ENCODE measurements around the gene CAMK2G.

CAMK2G gene

DNA sequence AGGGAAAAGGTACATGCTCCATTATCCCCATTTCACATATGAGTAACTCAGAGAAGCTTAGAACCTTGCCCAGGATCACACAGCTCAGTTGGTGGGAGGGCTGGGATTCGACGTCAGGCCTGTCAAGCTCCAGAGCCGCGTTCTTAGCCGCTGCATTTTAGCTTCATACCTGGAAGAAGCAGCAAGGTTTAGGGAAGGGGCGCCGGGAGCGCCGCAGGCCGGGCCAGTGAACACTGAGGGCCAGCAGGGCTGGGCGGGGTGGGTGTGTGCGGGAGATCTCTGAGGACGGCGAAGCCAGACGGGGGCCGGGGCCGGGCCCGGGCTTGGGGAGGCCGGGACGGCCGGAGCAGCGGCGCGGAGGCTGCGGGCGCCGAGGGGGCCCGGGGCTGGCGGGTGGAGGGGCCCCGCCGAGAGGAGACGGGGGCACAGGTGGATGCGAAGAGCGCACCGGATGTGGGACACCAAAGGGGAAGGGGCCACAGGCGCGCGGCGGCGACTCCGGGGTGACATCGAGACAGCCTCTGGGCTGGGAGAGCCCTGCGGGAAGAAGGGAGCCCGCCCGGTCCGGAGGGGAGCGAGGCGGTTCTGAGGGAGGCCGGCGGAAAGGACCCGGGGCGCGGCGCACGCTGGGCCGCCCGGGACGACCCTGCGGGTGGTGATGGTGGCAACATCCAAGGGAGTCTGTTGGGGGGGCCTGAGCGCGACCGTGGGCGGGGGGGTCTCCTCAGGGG is 63.5 kb downstream of the CAMK2G start:
- peak overlapping the region; percentile 70 for H3K4me3 ChIP-seq (ENCODE audit: low read length)
- DNase-seq (ENCODE audit: low read depth), result no peak
- TF ChIP-seq, protein P1, sequence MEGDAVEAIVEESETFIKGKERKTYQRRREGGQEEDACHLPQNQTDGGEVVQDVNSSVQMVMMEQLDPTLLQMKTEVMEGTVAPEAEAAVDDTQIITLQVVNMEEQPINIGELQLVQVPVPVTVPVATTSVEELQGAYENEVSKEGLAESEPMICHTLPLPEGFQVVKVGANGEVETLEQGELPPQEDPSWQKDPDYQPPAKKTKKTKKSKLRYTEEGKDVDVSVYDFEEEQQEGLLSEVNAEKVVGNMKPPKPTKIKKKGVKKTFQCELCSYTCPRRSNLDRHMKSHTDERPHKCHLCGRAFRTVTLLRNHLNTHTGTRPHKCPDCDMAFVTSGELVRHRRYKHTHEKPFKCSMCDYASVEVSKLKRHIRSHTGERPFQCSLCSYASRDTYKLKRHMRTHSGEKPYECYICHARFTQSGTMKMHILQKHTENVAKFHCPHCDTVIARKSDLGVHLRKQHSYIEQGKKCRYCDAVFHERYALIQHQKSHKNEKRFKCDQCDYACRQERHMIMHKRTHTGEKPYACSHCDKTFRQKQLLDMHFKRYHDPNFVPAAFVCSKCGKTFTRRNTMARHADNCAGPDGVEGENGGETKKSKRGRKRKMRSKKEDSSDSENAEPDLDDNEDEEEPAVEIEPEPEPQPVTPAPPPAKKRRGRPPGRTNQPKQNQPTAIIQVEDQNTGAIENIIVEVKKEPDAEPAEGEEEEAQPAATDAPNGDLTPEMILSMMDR (conservative IDR thresholded peaks at IDR 0.05; ENCODE audit: low read depth, low read length), result no peak

DNA sequence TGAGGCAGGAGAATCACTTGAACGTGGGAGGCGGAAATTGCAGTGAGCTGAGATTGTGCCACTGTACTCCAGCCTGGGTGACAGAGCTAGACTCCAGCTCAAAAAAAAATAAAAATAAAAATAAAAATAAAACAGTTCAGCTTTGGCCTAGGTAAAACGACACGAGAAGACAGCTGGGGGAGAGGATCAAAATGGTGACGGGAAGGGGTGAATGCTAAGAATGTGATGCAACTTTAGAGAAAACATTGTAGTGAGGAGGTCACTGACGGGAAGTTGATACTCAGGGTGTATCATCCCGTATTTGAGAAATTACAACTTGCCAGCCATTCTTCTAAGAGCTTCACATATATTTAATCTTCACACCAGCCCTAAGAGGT is 64.0 kb downstream of the CAMK2G start:
- peak overlapping the region; percentile 70 for H3K4me3 ChIP-seq (ENCODE audit: low read length)
- TF ChIP-seq, protein P1 (conservative IDR thresholded peaks at IDR 0.05; ENCODE audit: low read depth, low read length), result no peak
- no peak for DNase-seq (ENCODE audit: low read depth)

DNA sequence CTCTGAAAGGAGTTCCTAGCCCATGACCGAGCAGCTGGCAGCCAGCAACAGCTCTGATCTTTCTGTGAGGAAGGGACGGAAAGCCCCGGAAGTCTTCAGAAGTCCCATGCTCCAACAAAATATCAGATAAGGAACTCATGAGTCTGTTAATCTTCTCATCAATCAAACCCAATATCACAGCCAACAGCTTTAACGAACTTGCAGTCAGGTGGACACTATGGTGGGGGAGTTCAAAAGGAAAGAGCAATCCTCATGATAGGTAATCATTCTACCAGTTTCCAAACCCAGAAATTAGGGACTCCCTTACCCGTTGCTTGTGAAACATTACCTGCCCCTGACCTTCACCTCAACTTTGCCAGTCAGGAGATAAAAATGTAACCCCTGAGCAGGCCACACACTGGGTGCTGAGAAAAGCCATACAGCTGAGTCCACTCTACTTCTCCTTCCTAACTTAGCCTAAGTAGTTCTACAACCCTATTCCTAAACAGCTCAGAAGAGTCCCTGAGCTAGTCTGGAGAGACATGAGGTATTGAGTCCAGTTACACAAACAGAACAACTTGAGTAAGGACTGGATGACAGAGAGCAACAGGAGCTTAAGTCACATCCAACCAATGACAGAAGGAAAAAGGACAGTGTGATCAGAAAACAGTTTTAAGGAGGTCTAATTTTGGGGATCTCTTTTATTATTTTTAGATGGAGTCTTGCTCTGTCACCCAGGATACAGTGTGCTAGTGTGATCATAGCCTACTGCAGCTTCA is 65.1 kb downstream of the CAMK2G start:
- no peak for DNase-seq (ENCODE audit: low read depth)
- TF ChIP-seq, protein P1 (conservative IDR thresholded peaks at IDR 0.05; ENCODE audit: low read depth, low read length), result no peak
- no peak overlapping the region for H3K4me3 ChIP-seq (ENCODE audit: low read length)

GRCh38 chr10:73808021-73808815 is 66.1 kb downstream of the CAMK2G start:
- no peak overlapping the region for H3K4me3 ChIP-seq (ENCODE audit: low read length)

GRCh38 chr10:73807471-73807870 is 66.9 kb downstream of the CAMK2G start:
- no peak overlapping the region for H3K4me3 ChIP-seq (ENCODE audit: low read length)
- DNase-seq (ENCODE audit: low read depth), result no peak
- TF ChIP-seq, protein P1 (conservative IDR thresholded peaks at IDR 0.05; ENCODE audit: low read depth, low read length), result no peak

More at GRCh38 chr10:73808021-73808815, 66.1 kb downstream of the CAMK2G start:
- no peak for DNase-seq (ENCODE audit: low read depth)
- TF ChIP-seq, protein P1 (conservative IDR thresholded peaks at IDR 0.05; ENCODE audit: low read depth, low read length), result no peak

DNA sequence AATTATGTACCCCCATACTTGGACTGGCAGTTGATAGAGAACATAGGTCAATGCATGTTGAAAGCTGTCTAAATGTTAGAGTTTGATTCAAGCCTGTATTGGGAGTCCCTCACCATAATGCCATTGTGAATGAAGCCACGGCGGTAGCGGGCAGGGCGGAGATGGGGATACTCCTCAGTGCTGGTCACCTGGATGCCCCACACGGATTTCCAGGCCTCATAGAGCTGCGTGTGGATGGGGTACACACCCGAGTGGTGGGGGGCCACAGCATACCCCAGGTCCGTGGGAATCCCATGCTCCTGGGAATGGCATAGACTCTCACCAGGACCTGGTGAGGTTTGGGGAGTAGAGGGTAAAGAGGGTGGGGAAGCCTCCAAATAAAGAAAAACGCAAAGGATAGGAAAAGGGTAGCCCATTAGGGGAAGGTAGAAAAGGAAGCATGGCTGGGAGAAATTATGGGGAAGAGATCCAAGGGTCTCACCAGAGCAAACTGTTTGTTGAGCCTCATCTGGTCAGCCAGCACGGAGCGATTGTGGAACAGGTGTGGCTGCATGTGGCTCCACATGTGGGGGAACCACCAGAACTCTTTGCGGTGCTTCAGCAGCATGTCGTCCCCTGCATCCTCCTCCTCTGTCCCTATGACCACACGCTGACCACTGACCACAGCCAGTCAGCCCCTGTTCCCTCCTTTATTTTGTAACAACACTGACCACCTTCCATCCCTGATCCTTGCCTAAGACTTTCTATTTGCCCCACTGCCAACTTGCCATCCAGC is 68.0 kb downstream of the CAMK2G start:
- no peak for DNase-seq (ENCODE audit: low read depth)
- H3K4me3 ChIP-seq (ENCODE audit: low read length), result no peak overlapping the region
- TF ChIP-seq, protein P1 (conservative IDR thresholded peaks at IDR 0.05; ENCODE audit: low read depth, low read length), result no peak
